Fibroblast of skin of abdomen (primary cell): Measurements from ENCODE around the gene ST8SIA5.

ENCODE experiments used
- DNase-seq: peaks from one replicate; pipeline ENCODE4 v3.0.0-alpha.2; 2013

ST8SIA5 gene

GRCh38 chr18:46705521-46705920, 51.3 kb downstream of the ST8SIA5 start:
- no peak for DNase-seq

GRCh38 chr18:46704816-46705215, 52.0 kb downstream of the ST8SIA5 start:
- no peak for DNase-seq

GRCh38 chr18:46704189-46704588, 52.7 kb downstream of the ST8SIA5 start:
- DNase-seq = no peak

GRCh38 chr18:46702471-46702870, 54.4 kb downstream of the ST8SIA5 start:
- DNase-seq = no peak

- no peak for DNase-seq
Observed at GRCh38 chr18:46700066-46700824, 56.6 kb downstream of the ST8SIA5 start.

GRCh38 chr18:46696702-46697101, 60.2 kb downstream of the ST8SIA5 start:
- DNase-seq = no peak

DNA sequence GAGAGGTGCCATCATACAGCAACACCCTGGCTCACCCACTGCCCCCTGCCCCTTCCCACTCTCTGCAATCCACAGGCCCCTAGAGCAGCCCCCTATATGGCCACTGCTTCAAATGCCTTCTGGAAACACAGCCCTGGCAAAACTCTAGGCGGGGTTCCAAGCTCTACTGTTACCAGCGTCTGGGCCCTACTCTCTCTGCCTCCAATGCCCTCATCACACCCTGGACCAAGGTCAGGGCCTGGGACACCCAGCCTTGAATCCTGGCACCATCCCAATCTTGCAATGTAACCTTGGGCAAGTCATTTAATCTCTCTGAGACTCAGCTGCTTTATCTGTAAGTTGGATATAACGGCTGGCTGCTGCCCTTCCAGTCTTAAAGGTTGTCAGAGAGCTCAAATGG, 60.6 kb downstream of the ST8SIA5 start:
- DNase-seq = no peak

DNA sequence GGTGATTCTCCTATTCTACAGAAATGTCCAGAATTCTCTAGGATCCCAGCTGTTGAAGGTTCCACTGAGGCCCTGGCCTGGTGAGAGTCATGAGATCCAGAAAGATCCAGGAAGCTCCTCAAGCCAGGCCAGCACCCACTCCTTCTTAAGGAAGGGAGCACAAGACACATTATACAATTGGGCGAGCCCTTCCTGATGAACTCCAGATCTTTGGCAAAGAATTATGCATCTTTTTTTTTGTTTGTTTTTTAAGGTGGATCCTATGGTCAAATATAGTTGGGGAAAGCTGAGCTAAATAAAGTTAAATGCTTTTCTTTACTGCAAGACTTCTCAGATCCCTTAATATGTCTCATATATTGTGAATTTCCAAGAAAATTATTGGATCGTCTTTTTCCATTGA, 62.9 kb downstream of the ST8SIA5 start:
- DNase-seq = no peak

DNA sequence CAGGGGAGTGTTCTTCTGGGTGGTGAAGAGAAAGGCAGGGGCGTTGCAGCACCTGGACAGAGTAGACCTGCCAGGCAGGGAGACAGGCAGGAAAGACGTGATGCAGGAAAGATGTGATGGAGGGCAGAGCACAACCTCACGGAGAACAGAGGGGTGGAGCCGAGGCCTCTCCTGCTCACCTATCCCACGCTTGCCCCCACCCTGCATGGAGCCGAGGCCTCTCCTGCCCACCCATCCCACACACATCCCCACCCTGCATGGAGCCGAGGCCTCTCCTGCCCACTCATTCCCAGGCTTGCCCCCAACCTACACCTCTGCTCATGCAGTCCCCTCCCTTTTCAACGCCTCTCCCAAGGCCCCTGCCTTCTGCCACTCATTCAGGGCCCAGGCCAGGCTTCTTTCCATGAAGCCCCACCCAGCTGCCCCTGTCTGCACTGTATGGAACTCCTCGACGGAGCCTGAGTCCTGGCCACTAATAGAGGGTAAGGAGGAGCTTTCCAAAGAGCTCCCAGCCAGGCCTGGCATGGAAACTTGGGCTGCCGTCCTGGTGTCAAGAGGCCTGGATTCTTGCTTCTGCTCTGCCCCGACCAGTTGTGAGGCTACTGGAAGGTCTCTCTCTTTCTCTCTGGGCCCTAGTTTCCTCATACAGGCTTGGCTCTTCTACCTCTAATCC, 67.9 kb downstream of the ST8SIA5 start:
- DNase-seq = no peak

GRCh38 chr18:46686186-46686585, 70.7 kb downstream of the ST8SIA5 start:
- no peak for DNase-seq

- no peak for DNase-seq
Observed at GRCh38 chr18:46683252-46683651, 73.6 kb downstream of the ST8SIA5 start.

DNA sequence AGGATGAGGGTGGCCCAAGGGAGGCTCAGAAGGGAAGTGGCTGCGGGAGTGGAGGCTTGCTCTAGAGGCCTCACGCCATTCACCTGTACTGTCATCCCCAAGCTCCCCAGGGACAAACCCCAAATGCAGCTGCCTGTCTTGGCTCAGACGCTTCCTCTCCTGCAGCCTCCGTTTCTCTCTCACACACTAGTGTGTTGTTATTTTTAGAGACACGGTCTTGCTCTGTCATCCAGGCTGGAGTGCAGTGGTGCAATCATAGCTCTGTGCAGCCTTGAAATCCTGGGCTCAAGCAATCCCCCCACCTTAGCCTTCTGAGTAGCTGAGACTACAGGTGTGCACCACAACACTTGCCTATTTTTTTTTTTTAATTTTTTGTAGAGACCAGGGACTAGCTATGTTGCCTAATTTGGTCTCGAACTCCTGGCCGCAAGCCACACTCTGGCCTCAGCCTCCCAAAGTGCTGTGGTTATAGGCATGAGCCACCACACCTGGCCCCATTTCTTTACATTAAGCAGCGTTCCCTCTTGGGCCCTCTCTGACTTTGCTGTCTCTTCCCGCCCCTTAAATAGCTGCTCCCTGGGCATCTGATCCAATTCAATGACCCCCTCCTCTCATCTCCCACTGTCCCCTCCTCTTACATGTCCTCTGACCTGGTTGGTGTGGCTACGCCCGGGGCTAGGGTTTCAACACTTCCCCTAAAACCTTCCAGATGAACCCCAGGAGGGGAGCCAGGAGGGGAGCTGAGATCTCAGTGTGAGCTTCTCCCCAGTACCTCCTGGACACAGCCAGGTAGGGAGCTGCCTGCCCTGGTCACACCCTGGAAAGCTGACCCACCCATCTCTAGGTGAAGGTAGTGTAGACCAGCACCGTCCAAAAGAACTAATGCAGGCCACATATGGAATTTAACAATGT, 75.8 kb downstream of the ST8SIA5 start:
- no peak for DNase-seq

DNA sequence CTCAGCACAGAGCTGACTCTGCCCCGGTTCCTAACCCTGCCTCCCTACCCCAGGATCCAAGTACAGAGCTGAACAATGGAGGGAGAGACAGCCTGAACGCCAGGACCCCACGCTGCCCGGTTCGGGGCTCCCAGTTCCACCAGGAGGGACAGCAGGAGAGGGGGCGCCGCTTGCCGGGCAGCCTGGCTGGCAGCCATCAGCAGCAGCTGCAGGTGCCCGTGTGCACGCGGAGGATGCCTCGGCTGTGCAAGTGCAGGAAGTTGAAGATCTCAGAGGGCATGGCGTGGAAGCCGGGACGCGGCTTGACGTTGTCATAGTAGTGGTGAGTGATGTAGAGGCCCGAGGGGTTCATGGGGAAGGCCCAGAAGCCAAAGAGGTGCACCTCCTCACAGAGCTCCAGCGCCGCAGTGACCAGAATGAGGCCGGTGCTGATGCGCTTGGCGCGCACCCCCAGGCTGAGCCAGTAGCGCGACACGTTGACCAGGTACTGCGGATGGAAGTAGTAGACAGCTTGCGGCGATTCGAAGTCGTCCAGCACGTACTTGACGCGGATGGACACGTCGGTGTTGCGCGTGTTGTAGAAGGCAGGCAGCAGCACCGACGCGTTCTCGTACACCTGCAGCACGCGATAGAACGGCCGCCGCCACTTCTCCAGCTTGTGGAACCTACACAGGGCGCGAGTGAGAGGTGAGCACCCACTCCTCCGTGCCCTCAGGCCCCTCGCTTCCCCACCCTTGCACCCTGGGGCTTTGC, 76.8 kb downstream of the ST8SIA5 start:
- no peak for DNase-seq

DNA sequence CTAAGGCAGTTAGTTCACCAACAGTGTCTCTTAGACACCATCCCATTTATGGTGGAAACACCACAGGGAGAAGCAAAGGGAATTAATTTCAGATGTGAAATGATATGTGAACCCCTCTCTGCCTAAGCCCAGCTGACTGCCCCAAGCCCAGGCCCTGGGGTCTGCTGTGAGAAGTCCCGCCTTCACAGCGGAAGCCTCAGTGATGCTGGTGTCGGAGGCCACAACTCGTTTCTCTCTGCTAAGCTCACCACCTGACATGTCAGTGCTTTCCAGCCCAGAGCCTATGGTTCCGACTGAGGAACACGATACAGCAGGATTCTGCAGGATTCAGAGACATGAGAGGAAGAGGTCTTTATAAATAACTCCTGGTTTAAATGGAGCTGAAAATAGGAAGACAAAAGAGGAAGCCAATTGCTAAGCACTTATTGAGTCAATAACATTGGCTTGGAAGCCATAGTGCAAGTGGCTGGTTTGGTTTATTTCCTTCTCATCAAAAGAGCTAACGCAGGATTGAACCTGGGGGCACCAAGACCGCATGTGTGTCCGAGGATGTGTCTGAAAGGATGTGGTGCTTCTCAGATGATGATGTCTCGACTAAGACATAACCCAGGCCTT, 78.0 kb downstream of the ST8SIA5 start:
- no peak for DNase-seq

DNA sequence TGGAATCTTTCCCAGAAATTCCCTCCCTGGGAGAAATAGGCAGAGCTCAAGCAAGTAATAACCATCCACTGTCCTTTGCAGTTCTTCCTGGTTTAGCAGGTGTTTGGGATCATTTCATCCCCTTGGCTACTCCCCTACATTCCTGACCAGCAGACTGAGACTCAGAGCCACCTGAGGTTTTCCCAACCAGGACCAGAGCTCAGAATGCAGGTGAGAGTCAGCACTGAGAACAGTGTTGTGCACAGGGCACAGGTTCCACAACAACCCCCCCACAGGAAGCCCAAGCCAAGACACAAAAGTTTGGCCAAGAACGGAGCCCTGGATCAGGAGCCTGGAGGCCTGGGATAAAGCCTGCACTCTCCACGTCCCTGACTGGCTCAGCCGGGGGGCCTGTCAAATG, 78.8 kb downstream of the ST8SIA5 start:
- no peak for DNase-seq

DNA sequence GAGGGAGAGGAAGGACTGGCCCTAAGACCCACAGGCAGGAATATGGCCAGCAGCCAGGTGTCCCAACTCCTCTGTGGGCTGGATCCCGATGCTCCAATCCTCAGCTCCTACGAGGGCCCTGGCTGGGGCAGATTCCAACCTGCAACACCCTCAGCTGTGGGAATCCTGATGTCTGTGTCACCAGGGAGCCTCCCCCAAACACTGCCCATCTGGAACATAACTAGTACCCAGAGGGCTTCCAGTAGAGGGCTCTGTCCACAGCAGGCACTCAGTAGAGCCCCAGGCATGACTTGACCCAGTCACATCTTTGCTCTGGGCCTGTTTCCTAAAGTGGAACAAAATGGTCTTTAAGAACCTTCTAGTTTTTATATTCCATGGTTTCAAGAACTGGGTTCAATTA, 79.2 kb downstream of the ST8SIA5 start:
- DNase-seq = no peak

DNA sequence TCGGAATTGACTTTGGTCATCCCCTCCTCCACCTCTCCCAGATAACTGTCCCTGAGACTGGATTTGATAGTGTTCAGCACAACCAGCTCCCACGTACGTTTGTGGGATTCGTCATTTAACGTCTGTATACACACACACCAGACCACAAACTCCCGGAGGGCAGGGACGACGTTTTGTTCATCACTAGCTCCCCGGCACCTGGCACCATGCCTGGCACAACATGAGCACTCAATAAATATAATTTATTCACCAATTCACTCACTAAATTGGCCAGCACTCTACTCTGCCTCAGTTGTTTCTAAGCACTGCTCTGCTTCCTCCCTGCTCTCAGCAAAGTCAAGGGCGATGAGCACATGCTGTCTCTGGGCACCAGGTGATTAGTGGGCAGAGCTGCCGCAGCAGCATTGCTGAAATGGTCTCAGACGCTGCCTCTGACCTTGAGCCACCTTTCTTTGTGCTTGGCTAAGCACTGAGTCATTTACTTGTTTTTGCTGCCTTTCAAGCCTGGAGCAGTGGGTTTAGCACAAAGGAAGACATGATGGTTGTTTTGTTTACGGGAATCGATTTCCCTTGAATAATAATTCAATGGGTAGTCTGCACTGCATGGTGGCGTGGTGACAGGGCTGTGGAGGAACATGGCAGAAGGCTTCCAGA, 80.5 kb downstream of the ST8SIA5 start:
- no peak for DNase-seq

DNA sequence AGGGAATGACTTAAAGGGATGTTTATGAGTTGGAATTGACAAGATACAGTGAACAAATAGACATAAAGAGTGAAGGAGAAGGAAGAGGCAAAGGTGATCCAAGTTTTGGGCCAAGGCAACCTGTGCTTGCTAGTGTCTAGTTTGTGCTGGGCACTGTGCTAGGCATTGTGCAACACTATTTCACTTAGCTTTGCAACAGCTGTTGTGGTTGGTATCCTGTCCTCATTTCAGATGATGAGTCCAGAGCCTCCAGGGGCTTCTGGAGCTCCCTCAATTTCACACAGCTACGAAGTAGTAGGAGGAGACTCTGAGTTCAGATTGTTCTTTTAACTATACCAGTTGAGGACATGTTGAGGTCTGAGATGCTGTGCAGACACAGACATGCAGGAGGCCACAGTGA, 81.7 kb downstream of the ST8SIA5 start:
- DNase-seq = no peak

GRCh38 chr18:46672062-46672970, 84.5 kb downstream of the ST8SIA5 start:
- peak; percentile 25 for DNase-seq

- DNase-seq = no peak
Observed at GRCh38 chr18:46668694-46669093, 88.2 kb downstream of the ST8SIA5 start.
